ENCODE data around the gene KPNA4.
"Not testable (repeated sequence)": the region's sequence is repeated elsewhere in the genome, so short reads cannot be mapped to it uniquely, and the experiment has no call there.

Gene KPNA4

GRCh38 chr3:160605315-160605714 lies 39.9 kb upstream of the KPNA4 start:
- DNase-seq (ENCODE audit: low read depth): no peak
- H3K4me3 ChIP-seq (ENCODE audit: low read depth, low read length): no peak overlapping the region

GRCh38 chr3:160603845-160604244 lies 38.5 kb upstream of the KPNA4 start:
- not testable (repeated sequence) for H3K4me3 ChIP-seq (ENCODE audit: low read depth, low read length)

More at GRCh38 chr3:160605315-160605714, 39.9 kb upstream of the KPNA4 start:
- TF ChIP-seq CTCF (conservative IDR thresholded peaks at IDR 0.05; ENCODE audit: low read depth, low read length): no peak

GRCh38 chr3:160602259-160602658 lies 36.9 kb upstream of the KPNA4 start:
- TF ChIP-seq CTCF (conservative IDR thresholded peaks at IDR 0.05; ENCODE audit: low read depth, low read length): no peak
- H3K4me3 ChIP-seq (ENCODE audit: low read depth, low read length): no peak overlapping the region
- DNase-seq (ENCODE audit: low read depth): no peak

More at GRCh38 chr3:160603845-160604244, 38.5 kb upstream of the KPNA4 start:
- DNase-seq (ENCODE audit: low read depth): not testable (repeated sequence)

DNA sequence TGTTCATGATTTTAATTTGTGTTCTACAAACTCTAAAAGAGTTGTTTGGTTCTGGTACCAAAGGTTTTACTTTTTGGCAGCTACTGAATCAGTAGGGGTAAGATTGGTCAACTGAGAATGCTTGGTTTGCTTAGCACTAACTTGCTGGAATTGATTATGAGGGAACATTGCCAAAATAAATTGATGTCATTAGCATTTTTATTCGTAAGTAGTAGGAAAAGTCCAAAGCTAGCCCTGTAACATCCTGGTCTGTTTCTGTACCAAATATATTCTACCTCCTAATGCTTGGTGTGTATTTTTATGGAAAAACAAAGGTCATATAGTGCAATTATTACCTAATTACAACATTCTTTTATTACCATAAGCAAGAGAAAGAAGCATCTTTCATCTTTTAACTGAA lies 35.9 kb upstream of the KPNA4 start:
- no peak overlapping the region for H3K4me3 ChIP-seq (ENCODE audit: low read depth, low read length)
- TF ChIP-seq CTCF (conservative IDR thresholded peaks at IDR 0.05; ENCODE audit: low read depth, low read length): no peak
- DNase-seq (ENCODE audit: low read depth): peak; percentile 8

GRCh38 chr3:160598865-160599264 lies 33.5 kb upstream of the KPNA4 start:
- no peak for TF ChIP-seq CTCF (conservative IDR thresholded peaks at IDR 0.05; ENCODE audit: low read depth, low read length)
- DNase-seq (ENCODE audit: low read depth): no peak
- H3K4me3 ChIP-seq (ENCODE audit: low read depth, low read length): no peak overlapping the region

DNA sequence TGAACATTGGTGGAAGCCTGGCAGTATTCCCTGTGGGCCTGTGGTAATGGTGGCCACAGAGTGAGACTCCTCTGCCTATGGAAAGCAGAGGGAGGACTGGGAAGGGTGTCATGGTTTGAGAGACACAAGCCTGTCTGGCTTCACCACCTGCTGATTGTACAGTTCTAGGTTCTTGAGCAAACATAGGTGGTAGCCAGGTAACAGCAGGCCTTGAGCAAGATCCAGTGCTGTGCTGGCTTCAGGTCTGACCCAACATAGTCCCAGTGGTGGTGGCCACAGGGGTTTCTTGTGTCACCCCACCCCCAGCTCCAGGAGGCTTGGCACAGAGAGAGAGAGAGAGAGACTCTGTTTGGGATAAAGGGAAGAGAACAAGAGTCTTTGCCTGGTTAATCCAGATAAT lies 22.7 kb upstream of the KPNA4 start:
- DNase-seq (ENCODE audit: low read depth): no peak
- H3K4me3 ChIP-seq (ENCODE audit: low read depth, low read length): no peak overlapping the region
- no peak for TF ChIP-seq CTCF (conservative IDR thresholded peaks at IDR 0.05; ENCODE audit: low read depth, low read length)

GRCh38 chr3:160587105-160587504 lies 21.7 kb upstream of the KPNA4 start:
- DNase-seq (ENCODE audit: low read depth): no peak
- H3K4me3 ChIP-seq (ENCODE audit: low read depth, low read length): no peak overlapping the region
- TF ChIP-seq CTCF (conservative IDR thresholded peaks at IDR 0.05; ENCODE audit: low read depth, low read length): no peak

DNA sequence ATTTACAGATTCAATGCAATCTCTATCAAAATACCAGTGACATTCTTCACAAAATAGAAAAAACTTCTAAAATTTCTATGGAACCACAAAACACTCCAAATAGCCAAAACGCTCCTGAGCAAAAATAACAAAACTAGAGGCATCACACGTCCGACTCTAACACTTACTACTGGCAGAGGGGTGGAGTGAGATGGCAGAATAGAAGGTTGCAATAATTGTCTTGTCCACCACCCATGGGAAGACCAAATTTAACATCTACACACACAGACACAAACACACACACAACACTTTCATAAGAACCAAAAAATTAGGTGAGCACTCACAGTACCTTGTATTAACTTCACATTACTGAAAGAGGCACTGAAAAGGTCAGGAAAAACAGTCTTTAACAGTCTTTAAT lies 21.3 kb upstream of the KPNA4 start:
- TF ChIP-seq CTCF (conservative IDR thresholded peaks at IDR 0.05; ENCODE audit: low read depth, low read length): no peak
- no peak for DNase-seq (ENCODE audit: low read depth)
- no peak overlapping the region for H3K4me3 ChIP-seq (ENCODE audit: low read depth, low read length)
